Measurements from ENCODE around the gene FSCN2.

GRCh38 chr17:81569986-81570514 lies 41.9 kb downstream of the FSCN2 start:
- TF ChIP-seq CTCF (conservative IDR thresholded peaks at IDR 0.05; ENCODE audit: low read length) (no peak), EZH2phosphoT487 (IDR thresholded peaks at IDR 0.05; ENCODE audit: borderline replicate concordance) (no peak)

All from Loucy (cell line).